Measurements from ENCODE around the gene PCDHGA7. TPM values are rescaled to one million over a fixed set of nuclear protein-coding genes. Genes with fewer than 3 reads are reported as not detected.
"Not testable (repeated sequence)": the region's sequence is repeated elsewhere in the genome, so short reads cannot be mapped to it uniquely, and the experiment has no call there.

PCDHGA7 gene
- total RNA-seq, 1 donor from 2014 or later: 0.99 TPM

DNA sequence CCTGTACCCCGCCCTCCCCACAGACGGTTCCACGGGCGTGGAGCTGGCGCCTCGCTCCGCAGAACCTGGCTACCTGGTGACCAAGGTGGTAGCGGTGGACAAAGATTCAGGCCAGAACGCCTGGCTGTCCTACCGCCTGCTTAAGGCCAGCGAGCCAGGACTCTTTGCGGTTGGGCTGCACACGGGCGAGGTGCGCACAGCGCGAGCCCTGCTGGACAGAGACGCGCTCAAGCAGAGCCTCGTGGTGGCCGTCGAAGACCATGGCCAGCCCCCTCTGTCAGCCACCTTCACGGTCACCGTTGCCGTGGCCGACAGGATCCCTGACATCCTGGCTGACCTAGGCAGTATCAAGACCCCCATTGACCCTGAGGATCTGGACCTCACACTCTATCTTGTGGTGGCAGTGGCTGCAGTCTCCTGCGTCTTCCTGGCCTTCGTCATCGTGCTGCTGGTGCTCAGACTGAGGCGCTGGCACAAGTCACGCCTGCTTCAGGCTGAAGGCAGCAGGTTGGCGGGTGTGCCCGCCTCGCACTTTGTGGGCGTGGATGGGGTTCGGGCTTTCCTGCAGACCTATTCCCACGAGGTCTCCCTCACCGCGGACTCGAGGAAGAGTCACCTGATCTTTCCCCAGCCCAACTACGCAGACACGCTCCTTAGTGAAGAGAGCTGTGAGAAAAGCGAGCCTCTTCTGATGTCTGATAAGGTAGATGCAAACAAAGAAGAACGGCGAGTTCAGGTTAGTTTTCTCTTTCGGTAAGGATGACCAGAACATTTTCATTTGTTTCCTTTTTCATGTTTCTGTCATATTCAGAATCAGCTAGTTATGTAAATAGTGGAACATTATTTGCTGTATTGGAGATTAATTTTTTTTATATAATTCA, 16.3 kb upstream of the PCDHGA7 start:
- no peak for DNase-seq (ENCODE audit: low read depth in 2 of 2)

DNA sequence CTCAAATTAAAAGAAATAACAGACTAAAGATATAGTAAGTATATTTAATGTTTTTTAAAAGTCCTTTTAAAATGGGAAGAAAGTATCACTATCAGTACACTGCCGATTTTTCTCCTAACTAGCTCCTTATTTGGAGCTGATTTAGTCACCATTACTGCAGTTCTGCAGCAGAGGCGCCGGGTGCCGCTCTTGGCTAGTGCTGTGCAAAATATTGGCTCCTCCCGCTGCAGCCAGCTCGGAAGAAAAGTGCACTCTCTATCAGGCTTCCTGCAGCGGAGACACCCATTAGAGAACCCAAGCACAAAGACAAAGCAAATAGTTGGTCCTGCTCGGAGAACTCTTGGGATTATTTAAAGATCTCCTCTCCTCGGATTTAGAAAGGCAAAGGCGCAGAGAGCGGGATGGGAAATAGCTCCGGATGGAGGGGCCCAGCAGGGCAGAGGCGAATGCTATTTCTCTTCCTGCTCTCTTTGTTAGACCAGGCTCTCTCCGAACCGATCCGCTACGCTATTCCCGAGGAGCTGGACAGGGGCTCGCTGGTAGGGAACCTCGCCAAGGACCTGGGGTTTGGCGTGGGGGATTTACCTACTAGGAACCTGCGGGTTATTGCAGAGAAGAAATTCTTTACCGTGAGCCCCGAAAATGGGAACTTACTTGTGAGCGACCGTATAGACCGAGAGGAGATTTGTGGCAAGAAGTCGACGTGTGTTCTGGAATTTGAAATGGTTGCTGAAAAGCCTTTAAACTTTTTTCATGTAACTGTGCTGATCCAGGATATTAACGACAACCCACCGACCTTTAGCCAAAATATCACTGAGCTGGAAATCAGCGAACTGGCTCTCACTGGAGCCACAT, 12.3 kb upstream of the PCDHGA7 start, which contains the start of gene PCDHGB3:
Gene PCDHGB3 (plus strand): TSS at position 249 of the 855 bp plus-strand sequence. CDS start 153 bp downstream, at position 402.
- DNase-seq (ENCODE audit: low read depth in 2 of 2): peak; percentile 59 to 84

DNA sequence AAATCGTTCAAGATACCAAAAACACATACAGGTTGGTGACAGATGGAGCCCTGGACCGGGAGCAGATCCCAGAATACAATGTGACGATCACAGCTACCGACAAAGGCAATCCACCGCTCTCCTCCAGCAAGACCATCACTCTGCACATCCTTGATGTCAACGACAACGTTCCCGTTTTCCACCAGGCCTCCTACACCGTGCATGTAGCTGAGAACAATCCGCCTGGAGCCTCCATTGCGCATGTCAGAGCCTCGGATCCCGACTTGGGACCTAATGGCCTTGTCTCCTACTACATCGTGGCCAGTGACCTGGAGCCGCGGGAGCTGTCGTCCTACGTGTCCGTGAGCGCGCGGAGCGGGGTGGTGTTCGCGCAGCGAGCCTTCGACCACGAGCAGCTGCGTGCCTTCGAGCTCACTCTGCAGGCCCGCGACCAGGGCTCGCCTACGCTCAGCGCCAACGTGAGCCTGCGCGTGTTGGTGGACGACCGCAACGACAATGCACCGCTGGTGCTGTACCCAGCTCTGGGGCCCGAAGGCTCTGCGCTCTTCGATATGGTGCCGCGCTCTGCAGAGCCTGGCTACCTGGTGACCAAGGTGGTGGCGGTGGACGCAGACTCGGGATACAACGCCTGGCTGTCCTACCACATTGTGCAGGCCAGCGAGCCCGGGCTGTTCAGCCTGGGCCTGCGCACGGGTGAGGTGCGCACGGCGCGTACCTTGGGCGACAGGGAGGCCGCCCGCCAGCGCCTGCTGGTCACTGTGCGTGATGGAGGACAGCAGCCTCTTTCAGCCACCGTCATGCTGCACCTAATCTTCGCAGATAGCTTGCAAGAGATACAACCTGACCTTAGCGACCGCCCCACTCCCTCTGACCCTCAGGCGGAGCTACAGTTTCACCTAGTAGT, 10.7 kb upstream of the PCDHGA7 start:
- no peak for DNase-seq (ENCODE audit: low read depth in 2 of 2)

DNA sequence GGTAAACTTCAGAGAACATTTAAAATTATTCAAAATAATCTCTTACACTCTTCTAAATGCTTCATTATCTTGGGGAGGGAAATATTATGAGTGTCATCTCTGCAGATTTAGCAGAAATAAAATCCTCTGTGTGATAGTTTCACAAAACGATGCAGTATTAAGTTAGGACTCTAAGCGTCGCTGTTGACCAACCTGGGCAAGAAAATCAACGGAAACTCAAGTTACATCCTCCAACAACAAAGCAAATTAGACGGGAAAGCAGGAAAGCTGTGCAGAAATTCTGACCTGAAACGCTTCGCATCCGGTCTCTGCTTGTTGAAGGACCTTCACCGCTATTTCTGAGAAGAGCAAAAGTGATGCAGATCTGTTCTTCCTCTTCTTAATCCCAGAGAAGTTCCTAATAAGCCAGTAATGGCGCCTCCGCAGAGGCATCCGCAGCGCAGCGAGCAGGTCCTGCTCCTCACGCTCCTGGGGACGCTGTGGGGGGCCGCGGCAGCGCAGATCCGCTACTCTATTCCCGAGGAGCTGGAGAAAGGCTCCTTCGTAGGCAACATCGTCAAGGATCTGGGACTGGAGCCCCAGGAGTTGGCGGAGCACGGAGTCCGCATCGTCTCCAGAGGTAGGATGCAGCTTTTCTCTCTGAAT, 8.7 kb upstream of the PCDHGA7 start, which contains the start of gene PCDHGA6:
Gene PCDHGA6 (plus strand): TSS at position 219 of the 645 bp plus-strand sequence. CDS start 193 bp downstream, at position 412.
- DNase-seq (ENCODE audit: low read depth in 2 of 2): peak; percentile 44 to 49

DNA sequence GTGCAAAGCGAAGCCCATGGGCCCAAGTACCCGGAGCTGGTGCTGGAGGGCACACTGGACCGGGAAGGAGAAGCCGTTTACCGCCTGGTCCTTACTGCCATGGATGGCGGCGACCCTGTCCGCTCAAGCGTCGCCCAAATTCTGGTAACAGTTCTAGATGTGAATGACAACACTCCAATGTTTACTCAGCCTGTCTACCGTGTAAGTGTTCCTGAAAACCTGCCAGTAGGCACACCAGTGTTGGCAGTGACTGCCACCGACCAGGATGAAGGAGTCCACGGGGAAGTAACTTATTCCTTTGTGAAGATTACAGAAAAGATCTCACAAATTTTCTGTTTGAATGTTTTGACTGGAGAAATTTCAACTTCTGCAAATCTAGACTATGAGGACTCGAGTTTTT, 7.9 kb upstream of the PCDHGA7 start:
- DNase-seq (ENCODE audit: low read depth in 2 of 2): no peak

DNA sequence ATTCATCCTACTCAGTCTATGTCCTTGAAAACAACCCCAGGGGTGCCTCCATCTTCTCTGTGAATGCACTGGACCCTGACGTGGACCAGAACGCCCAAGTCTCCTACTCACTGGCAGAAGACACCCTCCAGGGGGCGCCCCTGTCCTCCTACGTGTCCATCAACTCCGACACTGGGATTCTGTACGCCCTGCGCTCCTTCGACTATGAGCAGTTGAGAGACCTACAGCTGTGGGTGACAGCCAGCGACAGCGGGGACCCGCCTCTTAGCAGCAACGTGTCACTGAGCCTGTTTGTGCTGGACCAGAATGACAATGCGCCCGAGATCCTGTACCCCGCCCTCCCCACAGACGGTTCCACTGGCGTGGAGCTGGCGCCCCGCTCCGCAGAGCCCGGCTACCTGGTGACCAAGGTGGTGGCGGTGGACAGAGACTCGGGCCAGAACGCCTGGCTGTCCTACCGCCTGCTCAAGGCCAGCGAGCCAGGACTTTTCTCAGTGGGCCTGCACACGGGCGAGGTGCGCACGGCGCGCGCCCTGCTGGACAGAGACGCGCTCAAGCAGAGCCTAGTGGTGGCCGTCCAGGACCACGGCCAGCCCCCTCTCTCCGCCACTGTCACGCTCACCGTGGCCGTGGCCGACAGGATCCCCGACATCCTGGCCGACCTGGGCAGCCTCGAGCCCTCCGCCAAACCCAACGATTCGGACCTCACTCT, 6.9 kb upstream of the PCDHGA7 start:
- not testable (repeated sequence) for DNase-seq (ENCODE audit: low read depth in 2 of 2)

DNA sequence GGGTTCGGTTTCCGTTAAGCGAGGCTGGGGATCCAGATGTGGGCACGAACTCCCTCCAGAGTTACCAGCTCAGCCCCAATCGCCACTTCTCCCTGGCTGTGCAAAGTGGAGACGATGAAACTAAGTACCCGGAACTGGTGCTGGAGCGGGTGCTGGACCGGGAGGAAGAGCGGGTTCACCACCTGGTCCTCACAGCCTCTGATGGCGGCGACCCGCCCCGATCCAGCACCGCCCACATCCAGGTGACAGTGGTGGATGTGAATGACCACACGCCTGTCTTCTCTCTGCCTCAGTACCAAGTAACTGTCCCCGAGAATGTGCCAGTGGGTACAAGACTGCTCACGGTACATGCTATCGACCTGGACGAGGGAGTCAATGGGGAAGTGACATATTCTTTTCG, 803 bp downstream of the PCDHGA7 start:
- no peak for DNase-seq (ENCODE audit: low read depth in 2 of 2)

DNA sequence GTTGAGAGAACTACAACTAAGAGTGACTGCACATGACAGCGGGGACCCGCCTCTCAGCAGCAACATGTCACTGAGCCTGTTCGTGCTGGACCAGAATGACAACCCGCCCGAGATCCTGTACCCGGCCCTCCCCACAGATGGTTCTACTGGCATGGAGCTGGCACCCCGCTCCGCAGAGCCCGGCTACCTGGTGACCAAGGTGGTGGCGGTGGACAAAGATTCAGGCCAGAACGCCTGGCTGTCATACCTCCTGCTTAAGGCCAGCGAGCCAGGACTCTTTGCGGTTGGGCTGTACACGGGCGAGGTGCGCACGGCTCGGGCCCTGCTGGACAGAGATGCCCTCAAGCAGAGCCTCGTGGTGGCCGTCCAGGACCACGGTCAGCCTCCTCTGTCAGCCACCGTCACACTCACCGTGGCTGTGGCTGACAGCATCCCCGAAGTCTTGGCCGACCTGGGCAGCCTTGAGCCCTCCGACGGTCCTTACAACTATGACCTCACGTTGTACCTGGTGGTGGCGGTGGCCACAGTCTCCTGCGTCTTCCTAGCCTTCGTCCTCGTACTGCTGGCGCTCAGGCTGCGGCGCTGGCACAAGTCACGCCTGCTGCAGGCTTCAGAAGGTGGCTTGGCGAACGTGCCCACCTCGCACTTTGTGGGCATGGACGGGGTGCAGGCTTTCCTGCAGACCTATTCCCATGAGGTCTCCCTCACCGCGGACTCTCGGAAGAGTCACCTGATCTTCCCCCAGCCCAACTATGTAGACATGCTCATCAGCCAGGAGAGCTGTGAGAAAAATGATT, 2.1 kb downstream of the PCDHGA7 start:
- no peak for DNase-seq (ENCODE audit: low read depth in 2 of 2)

DNA sequence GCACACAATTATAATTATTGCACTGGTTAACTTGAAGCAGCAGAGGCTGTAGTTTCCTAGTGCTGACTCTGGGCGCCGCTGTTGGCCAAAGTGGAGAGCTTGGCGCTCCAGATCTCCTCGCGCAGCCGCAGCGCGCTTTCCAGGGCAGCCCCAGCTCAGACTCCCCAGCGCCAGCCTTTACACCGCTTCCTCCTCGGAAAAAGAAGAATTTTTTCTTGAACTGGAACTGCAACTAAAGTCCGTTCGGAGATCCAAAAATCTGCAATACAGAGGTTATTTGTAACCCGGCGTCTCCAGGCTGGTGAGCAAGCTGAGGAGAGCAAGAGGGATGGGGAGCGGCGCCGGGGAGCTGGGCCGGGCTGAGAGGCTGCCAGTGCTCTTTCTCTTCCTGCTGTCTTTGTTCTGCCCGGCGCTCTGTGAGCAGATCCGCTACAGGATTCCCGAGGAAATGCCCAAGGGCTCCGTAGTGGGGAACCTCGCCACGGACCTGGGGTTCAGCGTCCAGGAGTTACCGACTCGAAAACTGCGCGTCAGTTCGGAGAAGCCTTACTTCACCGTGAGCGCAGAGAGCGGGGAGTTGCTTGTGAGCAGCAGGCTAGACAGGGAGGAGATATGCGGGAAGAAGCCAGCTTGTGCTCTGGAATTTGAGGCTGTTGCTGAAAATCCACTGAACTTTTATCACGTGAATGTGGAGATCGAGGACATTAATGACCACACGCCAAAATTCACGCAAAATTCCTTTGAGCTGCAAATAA, 5.2 kb downstream of the PCDHGA7 start, which contains the start of gene PCDHGB4:
Gene PCDHGB4 (plus strand): TSS at position 142 of the 755 bp plus-strand sequence. CDS start 187 bp downstream, at position 329.
- peak; percentile 46 to 75 for DNase-seq (ENCODE audit: low read depth in 2 of 2)

DNA sequence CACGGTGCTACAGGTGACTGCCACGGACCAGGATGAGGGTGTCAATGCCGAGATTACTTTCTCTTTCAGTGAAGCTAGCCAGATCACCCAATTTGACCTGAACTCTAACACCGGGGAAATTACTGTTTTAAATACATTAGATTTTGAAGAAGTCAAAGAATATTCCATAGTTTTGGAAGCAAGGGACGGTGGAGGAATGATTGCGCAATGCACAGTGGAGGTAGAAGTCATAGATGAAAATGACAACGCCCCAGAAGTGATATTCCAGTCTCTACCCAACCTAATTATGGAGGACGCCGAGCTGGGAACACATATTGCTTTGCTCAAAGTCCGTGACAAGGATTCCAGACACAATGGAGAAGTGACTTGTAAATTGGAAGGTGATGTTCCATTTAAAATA, 6.1 kb downstream of the PCDHGA7 start:
- no peak for DNase-seq (ENCODE audit: low read depth in 2 of 2)

DNA sequence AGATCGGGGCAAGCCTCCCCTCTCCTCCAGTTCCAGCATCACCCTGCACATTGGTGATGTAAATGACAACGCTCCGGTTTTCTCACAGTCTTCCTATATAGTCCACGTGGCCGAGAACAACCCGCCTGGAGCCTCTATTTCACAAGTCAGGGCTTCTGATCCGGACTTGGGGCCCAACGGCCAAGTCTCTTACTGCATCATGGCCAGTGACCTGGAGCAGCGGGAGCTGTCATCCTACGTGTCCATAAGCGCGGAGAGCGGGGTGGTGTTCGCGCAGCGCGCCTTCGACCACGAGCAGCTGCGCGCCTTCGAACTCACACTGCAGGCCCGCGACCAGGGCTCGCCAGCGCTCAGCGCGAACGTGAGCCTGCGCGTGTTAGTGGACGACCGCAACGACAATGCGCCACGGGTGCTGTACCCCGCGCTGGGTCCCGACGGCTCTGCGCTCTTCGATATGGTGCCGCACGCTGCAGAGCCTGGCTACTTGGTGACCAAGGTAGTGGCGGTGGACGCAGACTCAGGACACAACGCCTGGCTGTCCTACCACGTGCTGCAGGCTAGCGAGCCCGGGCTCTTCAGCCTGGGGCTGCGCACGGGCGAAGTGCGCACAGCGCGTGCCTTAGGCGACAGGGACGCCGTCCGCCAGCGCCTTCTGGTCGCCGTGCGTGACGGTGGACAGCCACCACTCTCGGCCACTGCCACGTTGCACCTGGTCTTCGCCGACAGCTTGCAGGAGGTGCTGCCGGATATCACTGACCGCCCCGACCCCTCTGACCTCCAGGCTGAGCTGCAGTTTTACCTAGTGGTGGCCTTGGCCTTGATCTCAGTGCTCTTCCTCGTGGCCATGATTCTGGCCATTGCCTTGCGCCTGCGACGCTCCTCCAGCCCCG, 6.9 kb downstream of the PCDHGA7 start:
- no peak for DNase-seq (ENCODE audit: low read depth in 2 of 2)

DNA sequence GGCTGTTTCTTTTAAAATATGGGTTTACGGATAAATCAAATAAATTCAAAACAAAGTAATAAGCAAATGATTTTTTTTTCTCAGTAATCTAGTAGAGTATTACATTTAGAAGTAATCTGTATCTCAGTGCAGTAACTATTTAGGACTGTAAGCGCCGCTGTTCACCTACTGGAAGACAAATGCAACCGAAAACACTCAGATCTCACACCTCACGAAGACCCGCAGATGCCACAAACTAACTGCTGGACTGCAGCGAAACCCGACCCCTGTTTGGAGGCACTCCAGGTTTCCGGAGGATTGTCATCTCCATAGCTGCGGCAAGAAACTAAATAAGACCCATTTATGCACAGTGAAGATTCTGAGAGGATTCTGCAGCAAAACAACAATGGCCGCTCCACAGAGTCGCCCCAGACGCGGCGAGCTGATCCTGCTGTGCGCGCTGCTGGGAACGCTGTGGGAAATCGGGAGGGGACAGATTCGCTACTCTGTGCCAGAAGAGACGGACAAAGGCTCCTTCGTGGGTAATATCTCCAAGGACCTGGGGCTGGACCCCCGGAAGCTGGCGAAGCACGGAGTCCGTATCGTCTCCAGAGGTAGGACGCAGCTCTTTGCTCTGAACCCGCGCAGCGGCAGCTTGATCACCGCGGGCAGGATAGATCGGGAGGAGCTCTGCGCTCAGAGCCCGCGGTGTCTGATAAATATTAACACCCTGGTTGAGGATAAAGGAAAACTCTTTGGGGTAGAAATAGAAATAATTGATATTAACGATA, 10.1 kb downstream of the PCDHGA7 start, which contains the start of gene PCDHGA8:
Gene PCDHGA8 (plus strand): TSS at position 205 of the 770 bp plus-strand sequence. CDS start 181 bp downstream, at position 386.
- DNase-seq (ENCODE audit: low read depth in 2 of 2): no peak

DNA sequence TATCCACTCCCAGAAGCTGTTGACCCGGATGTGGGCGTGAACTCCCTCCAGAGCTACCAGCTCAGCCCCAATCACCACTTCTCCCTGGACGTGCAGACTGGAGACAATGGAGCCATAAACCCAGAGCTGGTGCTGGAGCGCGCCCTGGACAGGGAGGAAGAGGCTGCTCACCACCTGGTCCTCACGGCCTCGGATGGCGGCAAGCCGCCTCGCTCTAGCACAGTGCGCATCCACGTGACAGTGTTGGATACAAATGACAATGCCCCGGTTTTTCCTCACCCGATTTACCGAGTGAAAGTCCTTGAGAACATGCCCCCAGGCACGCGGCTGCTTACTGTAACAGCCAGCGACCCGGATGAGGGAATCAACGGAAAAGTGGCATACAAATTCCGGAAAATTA, 10.7 kb downstream of the PCDHGA7 start:
- DNase-seq (ENCODE audit: low read depth in 2 of 2): no peak

DNA sequence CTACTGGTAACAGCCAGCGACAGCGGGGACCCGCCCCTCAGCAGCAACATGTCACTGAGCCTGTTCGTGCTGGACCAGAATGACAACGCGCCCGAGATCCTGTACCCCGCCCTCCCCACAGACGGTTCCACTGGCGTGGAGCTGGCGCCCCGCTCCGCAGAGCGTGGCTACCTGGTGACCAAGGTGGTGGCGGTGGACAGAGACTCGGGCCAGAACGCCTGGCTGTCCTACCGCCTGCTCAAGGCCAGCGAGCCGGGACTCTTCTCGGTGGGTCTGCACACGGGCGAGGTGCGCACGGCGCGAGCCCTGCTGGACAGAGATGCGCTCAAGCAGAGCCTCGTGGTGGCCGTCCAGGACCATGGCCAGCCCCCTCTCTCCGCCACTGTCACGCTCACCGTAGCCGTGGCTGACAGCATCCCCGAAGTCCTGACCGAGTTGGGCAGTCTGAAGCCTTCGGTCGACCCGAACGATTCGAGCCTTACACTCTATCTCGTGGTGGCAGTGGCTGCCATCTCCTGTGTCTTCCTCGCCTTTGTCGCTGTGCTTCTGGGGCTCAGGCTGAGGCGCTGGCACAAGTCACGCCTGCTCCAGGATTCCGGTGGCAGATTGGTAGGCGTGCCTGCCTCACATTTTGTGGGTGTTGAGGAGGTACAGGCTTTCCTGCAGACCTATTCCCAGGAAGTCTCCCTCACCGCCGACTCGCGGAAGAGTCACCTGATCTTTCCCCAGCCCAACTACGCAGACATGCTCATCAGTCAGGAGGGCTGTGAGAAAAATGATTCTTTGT, 12.1 kb downstream of the PCDHGA7 start:
- not testable (repeated sequence) for DNase-seq (ENCODE audit: low read depth in 2 of 2)

DNA sequence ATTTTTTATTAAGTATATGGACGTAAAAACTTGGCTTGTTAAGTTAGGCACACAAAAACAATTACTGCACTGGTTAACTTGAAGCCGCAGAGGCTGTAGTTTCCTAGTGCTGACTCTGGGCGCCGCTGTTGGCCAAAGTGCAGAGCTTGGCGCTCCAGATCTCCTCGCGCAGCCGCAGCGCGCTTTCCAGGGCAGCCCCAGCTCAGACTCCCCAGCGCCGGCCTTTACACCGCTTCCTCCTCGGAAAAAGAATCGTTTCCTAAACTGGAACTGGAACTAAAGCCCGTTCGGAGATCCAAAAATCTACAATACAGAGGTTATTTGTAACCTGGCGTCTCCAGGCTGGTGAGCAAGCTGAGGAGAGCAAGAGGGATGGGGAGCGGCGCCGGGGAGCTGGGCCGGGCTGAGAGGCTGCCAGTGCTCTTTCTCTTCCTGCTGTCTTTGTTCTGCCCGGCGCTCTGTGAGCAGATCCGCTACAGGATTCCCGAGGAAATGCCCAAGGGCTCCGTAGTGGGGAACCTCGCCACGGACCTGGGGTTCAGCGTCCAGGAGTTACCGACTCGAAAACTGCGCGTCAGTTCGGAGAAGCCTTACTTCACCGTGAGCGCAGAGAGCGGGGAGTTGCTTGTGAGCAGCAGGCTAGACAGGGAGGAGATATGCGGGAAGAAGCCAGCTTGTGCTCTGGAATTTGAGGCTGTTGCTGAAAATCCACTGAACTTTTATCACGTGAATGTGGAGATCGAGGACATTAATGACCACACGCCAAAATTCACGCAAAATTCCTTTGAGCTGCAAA, 15.4 kb downstream of the PCDHGA7 start, which contains the start of gene PCDHGB5:
Gene PCDHGB5 (plus strand): TSS at position 192 of the 796 bp plus-strand sequence. CDS start 181 bp downstream, at position 373.
- peak; percentile 56 to 73 for DNase-seq (ENCODE audit: low read depth in 2 of 2)

Data from lung microvascular endothelial cell (primary cell).